Right forelimb (tissue), 1 donor: ENCODE measurements around the gene ARSG.
A peak's percentile ranks its signal among the peaks of the same experiment; 100 is the strongest.

Experiments
- DNase-seq: peaks from one replicate; pipeline ENCODE4 v3.0.0-alpha.2; 2018

Gene ARSG

DNA sequence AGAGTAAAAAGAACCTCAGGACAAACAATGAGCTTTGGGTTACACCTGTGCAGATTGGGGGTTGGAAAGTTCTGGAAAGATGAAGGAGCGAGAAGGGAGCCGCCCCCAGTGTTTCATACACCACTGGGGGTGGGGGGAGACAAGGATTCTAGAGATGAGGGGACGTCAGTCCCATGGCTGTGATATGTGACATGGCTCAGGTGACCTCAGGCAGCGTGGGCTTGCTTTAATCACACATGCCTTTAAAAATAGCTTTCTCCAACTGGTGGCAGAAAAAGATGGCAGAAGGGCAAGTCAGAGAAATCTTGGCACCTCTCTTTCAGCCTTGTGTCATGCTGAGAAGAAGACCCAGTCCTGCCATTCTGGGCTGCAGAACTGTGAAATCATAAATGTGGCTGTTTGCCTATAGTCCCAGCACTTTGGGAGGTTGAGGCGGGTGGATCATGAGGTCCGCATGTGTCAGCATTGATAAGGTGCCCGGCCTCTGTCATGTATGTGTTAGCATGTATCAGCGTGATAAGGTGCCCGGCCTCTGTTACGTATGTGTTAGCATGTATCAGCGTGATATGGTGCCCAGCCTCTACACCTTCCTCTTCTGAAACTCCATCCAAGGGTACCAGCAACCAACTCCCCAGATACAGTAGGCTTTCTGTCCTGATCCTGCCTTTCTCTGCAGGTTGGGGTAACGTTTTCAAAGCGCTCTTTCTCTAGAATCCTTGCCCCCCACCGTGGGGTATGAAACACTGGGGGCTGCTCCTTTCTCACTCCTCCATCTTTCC, 141.0 kb downstream of the ARSG start:
- no peak for DNase-seq

DNA sequence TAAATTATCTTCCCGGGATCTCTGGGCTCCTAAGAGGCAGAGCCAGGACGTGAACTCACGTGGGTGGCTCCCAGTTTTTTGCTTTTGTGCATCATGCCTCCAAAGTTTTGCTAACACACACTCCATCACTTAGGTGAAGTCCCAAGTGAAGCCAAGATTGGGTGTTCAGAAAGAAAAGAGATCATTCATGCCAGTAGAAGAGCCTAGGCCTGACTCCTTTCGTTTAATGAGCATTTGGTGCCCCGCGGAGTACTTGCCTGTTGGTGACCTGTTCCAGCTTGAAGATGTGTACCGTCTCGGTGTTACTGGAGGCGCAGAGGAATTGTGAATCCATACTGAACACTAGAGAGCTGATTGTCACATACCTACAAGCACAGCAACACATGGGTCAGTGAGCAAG, 141.9 kb downstream of the ARSG start:
- no peak for DNase-seq

DNA sequence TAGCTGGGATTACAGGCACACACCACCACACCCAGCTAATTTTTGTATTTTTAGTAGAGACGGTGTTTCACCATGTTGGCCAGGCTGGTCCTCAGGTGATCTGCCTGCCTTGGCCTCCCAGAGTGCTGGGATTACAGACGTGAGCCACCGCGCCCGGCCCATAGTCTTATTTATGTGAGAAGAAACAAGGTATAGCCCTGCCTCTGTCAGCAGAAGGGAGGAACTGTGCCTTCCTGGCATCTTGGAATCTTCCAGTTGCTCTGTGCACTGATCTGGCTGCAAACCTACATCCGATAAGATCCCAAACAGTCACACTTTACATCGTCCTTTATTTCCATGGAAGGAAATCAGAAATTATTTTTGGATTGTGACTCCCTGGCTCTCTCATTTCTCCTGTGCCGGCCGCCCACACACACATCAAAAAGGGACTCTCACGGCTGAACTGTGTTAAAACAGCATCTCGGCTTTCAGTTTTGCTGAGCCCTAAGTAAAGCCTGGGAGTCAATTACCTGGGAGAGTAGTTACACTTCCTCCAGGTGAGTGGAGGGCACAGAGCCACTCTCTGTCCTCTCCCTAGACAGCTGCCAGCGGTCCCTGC, 142.7 kb downstream of the ARSG start:
- no peak for DNase-seq

DNA sequence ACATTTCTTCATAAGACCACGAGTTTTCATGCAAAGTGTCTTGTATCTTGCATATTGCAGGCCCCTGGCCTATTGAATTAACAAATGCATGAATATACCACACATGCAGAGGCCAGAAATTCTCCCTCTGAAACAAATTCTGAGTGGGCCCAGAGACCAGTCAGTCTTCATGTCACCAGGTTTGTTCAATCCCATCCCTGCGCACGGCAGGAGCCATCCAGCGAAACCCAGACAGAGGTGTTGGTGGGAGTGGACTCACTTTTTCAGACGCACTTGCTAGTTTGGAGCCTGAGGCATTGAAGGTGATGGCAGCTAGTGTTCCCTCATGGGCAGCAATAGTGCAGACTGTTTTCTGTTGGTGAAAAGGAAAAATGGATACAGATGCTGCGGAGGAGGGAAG, 144.1 kb downstream of the ARSG start:
- no peak for DNase-seq

DNA sequence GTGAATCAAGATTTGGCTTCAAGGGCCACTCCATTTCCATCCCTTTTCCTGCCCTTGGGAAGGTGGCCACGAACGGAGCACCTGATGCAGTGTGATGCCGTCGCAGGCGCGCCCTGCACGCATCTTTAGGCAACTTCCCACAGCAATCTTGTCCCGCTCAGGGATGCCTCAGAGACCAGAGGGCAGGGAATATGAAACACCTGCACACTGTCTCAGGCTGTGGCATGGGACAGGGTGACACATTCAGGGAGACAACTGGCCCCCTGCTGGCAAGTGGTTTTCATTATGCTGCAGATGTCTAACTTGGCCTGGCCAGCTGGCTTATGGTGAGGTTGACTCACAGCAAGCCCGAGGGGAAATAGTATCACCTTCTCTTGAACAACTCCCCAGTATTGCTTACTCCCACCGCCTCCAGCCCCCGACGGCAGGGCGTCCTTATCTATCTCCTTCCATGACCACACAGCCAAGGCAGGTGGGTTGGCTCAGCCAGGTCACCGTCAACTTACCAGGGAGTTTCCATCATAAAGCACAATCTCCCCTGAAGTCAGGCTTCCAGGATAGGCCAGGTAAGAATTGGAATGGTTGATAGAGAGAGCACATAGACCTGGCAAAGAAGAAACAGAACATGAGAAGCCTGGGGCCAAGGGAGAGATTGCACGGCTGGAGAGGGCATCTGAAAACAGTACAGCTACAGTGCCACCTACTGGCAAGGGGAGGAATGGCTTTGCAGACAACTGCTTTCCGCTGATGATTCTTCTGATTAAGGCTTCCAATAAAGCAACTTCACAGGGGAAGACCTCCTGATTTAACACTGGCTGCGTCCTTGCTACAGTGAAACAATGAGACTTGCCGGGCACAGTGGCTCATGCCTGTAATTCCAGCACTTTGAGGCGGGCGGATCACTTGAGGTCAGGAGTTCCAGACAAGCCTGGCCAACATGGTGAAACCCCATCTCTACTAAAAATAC, 144.9 kb downstream of the ARSG start:
- peak; percentile 74 for DNase-seq

DNA sequence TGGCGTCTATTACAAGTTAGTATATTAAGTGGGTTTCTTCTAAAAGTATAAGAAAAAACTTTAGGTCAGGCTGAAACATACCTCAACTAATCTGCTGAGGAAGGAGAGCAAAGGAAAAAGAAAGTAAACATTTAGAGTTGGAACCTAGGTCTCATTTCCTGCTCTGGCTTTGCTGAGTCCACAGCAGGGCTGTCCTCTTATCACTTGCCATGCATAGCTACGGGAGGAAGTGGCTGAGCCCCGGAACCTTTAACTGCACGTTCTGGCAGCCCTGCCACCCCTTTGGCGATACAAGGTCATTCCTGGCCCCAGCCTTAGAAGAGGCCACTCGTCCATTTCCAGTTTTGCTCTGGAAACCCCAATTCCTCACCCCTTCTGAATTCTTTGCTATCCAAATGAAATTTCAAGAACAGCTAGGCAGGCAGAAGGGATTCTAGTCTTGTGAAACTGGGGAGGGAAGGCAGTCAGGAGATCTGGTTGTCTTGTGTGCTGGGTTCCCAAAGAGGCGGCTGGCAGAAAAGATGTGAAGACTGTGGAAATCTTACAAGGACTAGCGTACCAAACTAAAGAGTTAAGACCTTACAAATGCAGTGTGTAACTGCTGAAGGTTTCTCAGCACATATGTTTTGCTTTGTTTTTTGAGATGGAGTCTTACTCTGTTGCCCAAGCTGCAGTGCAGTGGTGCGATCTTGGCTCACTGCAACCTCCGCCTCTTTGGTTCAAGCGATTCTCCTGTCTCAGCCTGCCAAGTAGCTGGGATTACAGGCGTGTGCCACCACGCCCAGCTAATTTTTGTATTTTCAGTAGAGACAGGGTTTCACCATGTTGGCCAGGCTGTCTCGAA, 146.9 kb downstream of the ARSG start:
- no peak for DNase-seq

DNA sequence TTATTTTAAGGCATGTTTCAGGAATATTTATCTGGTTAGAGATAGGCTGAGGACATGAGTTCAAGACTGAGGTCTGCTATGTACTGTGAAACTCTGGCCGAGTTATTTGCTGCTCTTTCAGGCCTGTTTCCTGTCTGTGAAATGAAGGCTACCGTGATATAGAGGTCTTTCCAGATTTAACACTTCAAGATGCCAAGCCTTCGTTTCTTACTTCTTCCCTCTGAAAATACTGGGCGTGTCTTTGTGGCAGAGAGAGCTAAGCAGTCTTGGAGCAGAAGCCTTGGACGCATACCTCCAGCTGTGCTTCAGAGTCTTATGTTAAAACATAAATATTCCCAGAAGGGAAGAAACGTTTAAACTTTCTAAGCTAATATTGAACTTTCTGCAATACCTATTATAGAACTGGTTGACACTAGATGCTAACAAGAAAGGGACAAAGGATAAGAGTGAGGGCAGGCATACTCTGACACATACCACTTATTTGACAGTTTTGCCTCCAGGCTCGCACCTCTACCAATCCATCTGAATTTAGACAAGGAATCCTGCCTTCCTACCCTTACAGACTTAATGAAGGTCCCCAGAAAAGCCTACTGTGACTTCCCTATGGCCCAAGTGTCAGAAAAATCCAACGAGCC, 148.5 kb downstream of the ARSG start:
- DNase-seq, result no peak

DNA sequence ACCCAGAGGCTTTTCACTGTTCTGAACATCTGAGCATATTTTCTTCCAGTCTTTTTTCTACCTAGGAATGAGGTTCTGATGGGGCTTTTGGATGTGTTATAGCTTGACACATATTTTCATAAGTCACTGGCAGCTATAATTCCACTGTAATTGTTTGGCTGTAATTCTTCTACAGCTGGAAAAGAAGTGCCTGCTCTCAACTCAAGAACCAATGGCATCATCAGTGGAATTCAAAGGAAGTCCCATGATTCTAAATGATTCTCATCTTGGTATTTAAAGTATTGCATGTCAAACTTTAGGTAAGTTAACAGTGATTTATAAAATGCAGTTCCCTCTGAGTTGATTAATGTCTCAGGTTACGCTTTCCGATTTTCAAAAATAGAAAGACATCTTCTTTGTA, 149.2 kb downstream of the ARSG start:
- DNase-seq, result no peak

DNA sequence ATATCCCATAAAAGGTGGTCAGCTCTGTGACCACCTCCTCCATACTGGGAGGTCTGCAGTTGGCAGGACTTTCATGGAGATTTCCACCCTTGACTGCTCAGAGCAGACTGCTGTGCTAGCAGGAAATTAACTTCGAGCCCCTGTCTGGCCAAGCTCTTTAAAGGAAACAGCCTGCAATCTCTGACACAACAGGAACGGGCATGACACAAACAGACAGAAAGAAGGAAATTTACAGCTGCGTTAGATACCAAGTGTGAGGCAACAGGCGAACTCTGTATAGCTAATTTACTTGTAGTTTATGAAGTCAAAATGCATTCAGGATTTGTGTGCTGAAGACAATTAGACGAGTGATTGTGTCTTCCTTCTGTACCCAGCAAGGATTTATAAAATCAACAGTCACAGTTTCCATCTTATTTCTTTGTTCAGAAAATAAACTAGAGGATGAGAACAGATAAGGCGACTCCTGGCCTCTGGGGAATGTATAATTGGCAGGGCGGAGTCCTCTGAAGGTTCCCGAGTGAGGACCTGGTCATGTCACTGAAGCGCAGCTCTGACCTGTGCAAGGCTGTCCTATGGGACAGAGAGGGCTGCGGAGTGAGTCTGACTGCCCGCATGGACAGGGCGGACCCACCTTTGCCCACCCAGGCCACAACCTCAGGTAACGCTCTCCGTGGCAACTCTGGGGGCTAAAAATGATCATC, 149.9 kb downstream of the ARSG start:
- DNase-seq, result no peak

DNA sequence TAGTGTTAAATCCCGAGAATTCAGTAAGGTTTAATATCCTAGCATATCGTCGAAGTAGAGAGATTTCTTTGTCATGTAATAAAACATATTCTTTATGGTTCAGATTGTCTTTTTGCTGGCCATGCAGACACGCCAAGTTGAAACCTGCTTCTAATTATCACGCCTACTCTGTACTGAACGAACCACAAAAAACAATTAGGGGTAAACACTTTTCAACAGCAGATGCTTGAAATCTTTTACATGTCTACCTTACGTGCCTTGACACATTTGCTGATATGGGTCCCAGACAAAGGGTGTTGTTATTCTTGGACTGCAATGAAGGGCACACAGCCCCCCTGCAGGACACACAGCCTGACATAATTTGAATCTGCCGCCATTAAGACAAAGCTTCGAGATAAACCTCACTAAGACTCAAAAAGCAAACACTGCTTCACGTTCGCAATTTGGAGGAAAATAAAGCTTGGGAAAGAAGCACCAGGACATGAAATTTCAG, 152.7 kb downstream of the ARSG start:
- no peak for DNase-seq

DNA sequence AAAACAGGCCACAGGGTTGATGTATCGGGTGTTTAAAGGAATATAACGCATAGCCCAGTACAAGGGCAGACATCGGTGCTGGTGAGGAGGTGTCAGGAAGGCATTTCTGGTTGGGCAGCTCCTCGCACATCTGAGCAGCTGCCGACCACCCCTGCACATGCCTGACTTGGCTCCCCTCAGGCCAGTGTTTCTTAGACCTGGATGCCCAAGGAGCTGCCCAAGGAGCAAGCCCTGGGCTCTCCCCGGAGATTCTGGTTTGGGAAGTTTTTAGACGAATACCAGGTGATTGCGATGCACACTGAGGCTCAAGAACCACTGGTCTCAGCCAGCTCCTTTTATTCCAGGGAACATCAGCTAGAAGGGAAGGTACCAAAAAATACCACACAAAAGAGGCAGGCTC, 154.4 kb downstream of the ARSG start:
- DNase-seq, result no peak

DNA sequence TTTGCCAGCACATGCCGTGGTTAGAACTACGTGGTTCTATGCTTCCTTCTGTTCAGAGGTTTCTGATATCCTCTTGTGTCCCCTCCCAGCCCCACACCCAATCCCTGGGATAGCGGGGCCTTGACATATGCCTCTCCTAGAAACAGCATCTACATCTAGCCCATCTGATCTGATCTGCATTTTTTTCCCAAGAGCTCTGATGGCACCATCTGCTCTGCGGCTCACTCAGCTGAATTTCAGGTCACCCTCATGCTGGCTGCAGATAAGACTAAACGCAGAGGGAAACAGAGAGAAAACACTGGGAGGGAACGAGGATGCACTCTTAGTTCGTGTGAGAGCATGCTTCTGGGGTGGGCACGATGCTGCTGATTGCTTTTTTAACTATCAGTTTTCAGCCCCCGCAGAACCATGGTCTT, 155.3 kb downstream of the ARSG start:
- no peak for DNase-seq

DNA sequence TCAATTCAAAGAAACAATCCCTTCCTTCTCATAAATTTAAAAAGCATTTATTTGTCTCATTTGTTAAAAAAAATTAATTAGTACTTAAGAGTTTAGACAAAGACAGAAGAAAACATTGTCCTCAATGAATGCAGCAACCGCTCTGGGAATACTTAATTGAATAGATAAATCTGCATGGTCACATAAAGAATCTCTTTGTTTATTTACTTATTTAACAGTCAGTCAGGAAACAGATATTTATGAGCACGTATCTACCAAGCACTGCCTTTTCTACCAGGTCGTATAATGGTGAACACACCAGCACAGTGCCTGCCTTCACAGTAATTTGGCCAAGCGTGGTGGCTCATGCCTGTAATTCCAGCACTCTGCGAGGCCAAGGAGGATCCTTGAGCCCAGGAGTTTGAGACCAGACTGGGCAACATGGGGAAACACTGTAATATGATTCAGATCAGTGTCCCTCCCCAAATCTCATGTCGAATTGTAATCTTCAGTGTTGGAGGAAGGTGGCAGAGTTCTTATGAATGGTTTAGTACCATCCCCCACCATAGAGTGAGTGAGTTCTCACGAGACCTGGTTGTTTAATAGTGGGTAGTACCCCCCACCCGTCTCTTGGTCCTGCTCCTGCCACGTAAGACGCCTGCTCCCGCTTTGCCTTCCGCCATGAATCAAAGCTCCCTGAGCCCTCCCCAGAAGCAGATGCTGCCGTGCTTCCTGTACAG, 157.9 kb downstream of the ARSG start:
- DNase-seq, result no peak

DNA sequence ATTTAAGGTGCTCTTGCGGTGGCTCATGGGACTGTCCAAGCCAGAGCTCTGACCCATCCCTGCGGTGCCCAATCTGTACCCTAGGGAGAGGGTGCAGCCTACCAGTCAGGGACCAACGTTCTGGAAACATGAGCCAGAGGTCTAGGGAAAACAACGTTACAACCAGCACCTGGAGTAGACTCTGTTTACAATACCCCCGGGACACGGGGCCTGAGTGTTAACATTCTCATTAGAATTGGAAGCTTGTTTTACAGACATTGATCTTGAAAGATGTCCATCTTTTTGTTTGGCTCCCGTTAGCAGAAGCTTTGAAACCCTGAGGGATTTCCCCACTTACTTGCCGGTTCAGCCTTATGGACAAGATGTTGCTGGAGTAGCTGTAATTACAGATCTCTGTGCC, 159.1 kb downstream of the ARSG start:
- DNase-seq, result no peak

DNA sequence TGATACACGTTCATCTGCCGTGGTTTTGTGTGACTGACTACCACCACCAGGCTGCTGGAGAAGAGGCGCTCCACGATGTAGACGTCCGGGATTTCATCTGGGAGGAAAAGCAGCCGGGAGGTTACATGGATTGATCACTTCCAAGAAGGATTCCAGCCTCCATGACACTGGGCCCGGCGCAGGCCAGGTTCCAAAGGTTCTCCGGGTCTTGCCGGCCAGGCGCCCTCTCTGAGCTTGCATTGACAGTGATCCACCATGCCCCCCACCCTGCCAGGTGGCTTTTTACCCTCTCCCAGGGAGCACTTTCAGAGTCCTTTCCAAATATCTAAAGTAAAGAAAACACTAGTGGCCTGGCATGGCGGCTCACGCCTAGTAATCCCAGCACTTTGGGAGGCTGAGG, 159.5 kb downstream of the ARSG start:
- no peak for DNase-seq

DNA sequence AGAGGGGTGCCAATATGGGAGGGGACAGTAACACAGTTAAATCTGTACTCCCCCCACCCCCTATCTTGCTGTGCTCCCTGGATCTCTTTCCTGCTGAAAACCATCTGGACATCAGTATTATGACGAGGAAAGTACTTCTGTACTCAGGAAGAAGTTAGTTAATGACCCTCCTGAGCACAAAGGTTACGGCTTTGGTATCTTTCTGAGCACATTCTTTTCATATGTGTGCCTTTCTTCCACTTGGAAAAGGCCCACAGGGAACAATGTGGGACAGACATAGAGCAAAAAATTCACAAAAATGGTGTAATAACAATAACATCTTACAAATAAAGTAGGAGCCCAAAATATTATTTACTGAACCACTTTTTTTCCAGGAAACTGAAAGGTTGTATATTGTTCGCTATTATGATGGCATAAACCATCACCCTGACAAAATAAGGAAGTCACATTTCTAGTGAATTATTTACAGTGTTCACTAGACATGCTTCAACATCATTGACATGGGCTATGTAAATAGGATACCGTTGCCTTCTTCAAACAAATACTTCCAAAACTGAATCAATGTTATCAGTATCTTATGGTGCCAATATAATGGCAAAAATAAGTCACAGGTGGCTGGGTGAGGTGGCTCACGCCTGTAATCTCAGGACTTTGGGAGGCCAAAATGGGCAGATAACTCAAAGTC, 160.5 kb downstream of the ARSG start:
- DNase-seq, result no peak

DNA sequence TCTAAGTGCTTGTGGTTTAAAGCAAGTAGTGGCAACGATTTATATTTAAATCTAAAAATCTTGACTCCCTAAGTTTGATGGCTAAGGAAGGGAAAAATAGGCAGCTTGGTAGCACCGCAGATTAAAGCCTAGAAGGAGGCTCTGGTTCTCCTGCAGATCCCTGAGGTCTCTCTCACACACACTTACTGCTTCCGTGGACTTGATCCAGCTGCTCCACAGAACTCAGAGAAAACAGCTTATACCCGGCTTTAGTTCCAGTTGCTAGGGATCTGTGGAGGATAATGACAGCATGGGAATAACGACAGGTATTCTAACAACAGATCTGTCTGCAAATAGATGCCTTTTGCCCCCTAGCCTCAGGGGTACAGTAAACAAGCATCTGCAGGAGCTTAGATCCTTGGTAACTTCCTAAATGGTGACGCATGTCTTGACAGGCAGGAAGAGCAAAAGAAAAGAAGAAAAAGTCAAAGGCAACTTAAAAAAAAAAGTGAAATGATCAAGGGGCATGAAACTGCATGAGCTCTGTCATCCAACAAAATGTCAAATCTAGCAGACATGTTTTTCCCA, 161.5 kb downstream of the ARSG start:
- no peak for DNase-seq

DNA sequence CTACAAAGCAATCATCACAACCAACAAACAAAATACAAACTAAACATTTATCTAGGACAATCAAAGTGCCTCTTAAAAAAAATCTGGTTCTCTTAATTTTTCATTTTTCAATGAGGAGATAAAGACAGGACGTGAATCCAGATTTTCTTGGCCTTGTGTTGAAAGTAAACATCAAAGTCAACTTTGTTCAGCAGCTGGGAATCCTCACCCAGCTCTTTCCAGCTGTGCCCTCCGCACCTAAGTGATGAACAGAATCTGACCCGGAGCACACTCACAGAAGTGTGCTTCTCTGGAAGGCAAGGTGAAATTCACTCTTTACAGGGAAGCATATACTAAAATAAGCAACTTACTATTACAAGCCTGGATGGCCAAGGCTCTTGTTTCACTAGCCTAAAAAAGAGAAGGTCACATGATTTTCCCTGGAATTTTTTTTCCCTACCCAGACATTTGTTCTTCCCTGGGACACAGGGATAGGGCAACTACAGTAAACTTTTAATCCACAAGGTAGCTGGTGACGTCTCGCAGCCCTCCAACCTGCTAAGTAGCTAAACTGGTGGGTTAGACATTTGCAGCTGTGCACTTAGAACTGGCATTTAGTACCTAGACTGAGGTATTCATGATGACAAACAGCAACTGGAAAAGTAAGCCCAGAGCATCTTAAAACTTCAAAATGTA, 162.8 kb downstream of the ARSG start:
- DNase-seq, result no peak

DNA sequence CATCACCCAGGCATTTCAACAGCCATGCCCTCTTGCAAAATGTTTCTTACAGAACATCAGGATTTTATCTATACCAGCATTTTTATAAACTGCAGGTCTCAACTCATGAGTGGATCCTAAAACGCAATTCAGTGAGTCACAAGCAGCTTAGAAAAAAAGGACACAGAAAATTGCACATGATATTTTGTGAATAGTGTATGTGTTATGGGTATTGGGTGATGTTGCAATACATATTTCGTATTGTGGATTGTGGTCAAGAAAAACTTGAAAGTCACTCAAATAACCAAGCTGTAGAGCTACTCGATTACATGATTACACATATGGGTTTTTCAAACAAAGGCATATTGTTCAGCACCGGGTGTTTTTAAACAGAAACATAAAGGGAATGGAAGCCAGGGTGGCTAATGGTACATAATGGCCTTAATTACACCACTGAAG, 164.6 kb downstream of the ARSG start:
- DNase-seq, result no peak
